Common myeloid progenitor, CD34-positive (primary cell): ENCODE measurements around the gene PTPRD.

ENCODE experiments used
- CTCF ChIA-PET: fragments of 350-600 bp; sonication (Branson Sonifier 250); formaldehyde crosslinking; loops from one replicate; lab custom pipeline; 2021; ENCODE audit warnings: antibody characterized with exemption; lab: Charles Lee
- POLR2A ChIA-PET: fragments of 350-600 bp; sonication (Branson Sonifier 250); formaldehyde crosslinking; loops from one replicate; lab custom pipeline; 2021; ENCODE audit warnings: antibody characterized with exemption; lab: Charles Lee
- DNase-seq, 3 donors: peaks; one replicate each; pipeline versions ENCODE4 v3.0.0 to v3.0.0-alpha.2; 2013
- H3K27ac ChIP-seq, 2 experiments: 1 replicate in 1 of 2; 2 replicates in 1 of 2; pipeline ENCODE4 v1.7.0; 2013; ENCODE audit warnings: inconsistent platforms in 2 of 2, low read length in 2 of 2, mild to moderate bottlenecking in 2 of 2, low read depth in 1 of 2, moderate library complexity in 1 of 2; ENCODE audit not compliant: severe bottlenecking in 2 of 2, insufficient read depth in 1 of 2, poor library complexity in 1 of 2
- H3K27me3 ChIP-seq, 5 experiments: replicated peaks in 2 of 5; 1 replicate in 3 of 5; 2 replicates in 2 of 5; pipeline versions ENCODE4 v1.6.1 to v1.7.0; 2013; ENCODE audit warnings: low read length in 4 of 5, mild to moderate bottlenecking in 2 of 5, moderate library complexity in 2 of 5, inconsistent platforms in 1 of 5; ENCODE audit not compliant: insufficient read depth in 5 of 5, control insufficient read depth in 4 of 5
- H3K36me3 ChIP-seq, 4 experiments: 1 replicate in 2 of 4; 2 replicates in 2 of 4; pipeline versions ENCODE4 v1.6.1 to v1.7.0; 2013; ENCODE audit warnings: low read length in 3 of 4, control low read depth in 1 of 4, mild to moderate bottlenecking in 1 of 4; ENCODE audit not compliant: control insufficient read depth in 4 of 4, insufficient read depth in 4 of 4
- H3K4me1 ChIP-seq, 4 experiments: 1 replicate in 3 of 4; 2 replicates in 1 of 4; pipeline versions ENCODE4 v1.6.1 to v1.7.1; 2013; ENCODE audit warnings: low read length in 3 of 4, mild to moderate bottlenecking in 3 of 4, control low read depth in 1 of 4, inconsistent platforms in 1 of 4, moderate library complexity in 1 of 4; ENCODE audit not compliant: control insufficient read depth in 4 of 4, insufficient read depth in 4 of 4; ENCODE audit errors: control extremely low read depth in 1 of 4
- H3K4me3 ChIP-seq, 7 experiments: 1 replicate in 4 of 7; 2 replicates in 3 of 7; pipeline versions ENCODE4 v1.5.1 to v1.7.0; 2013; ENCODE audit warnings: mild to moderate bottlenecking in 7 of 7, low read length in 6 of 7, moderate library complexity in 6 of 7, inconsistent platforms in 2 of 7, low read depth in 2 of 7, control low read depth in 1 of 7; ENCODE audit not compliant: insufficient read depth in 4 of 7, control insufficient read depth in 1 of 7; ENCODE audit errors: extremely low read depth in 1 of 7
- H3K9me3 ChIP-seq, 5 experiments: 1 replicate in 4 of 5; 2 replicates in 1 of 5; pipeline versions ENCODE4 v1.6.1 to v1.7.1; 2013; ENCODE audit warnings: low read length in 4 of 5, mild to moderate bottlenecking in 2 of 5, inconsistent platforms in 1 of 5, low read depth in 1 of 5, moderate library complexity in 1 of 5; ENCODE audit not compliant: control insufficient read depth in 4 of 5, insufficient read depth in 2 of 5; ENCODE audit errors: control extremely low read depth in 1 of 5
- WGBS: methylation state at CpG from one replicate; pipeline ENCODE4 v1.1.5; 2013; ENCODE audit not compliant: insufficient coverage; 5-methylcytosine and 5-hydroxymethylcytosine counted together

PTPRD gene

DNA sequence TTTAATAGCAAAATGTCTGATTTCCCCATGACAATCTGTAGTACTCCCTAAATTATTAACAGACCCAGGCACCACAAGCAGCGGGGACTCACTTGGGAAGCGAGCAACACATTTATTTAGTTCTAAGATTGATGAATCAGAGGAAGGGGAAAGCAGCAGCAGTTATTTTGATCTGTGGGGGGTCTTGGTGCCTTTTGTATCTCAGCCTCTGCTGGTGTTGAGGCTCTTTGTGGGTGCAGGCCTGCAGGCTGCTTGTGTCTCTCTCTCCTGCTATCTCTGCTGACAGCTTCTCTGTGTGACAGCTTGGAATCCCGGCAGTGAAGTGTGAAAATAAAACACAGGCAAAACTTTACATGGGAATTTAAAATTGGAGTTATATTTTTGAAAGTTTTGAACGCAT is 1935.1 kb downstream of the PTPRD start:
- whole genome bisulfite sequencing: 80% methylated on average over 2 of the region's 4 CpGs
- no peaks in the 10 kb centered on the region for H3K36me3 ChIP-seq
- H3K4me1 ChIP-seq: no peaks in the 10 kb centered on the region
- H3K4me3 ChIP-seq: no peak overlapping the region
- no peak overlapping the region for H3K27ac ChIP-seq
- DNase-seq: no peak
- H3K27me3 ChIP-seq: no peaks in the 10 kb centered on the region
- CTCF ChIA-PET: no interaction called here
- POLR2A ChIA-PET: no interaction called here
- H3K9me3 ChIP-seq: no peaks in the 10 kb centered on the region

DNA sequence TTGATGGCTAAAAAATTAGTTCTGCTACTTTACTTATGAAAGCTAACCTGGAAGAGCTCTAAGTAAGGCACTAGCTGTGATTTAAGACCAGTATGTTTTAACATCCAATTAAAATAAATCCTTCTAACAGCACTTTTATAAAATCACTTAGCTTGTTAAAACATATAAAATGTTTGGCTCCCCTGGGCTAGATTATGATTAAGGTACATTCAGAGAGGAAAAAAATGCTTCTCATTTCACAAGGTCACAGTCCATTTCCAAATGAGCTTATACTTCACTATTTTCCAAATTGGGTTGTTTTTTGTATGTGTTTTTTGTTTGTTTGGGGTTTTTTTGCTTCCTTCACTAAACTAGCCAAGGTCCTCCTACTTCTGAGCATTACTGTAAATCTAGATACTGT is 1938.3 kb downstream of the PTPRD start:
- CTCF ChIA-PET: interaction anchor here (1.0 to 2.5 kb wide), 2 partner anchors 10 to 25 kb away, joined by 3 to 12 read pairs; no protein-coding TSS in a partner anchor
- Histone ChIP-seq H3K36me3 (no peaks in the 10 kb centered on the region), H3K4me1 (no peaks in the 10 kb centered on the region), H3K9me3 (no peaks in the 10 kb centered on the region), H3K27me3 (no peaks in the 10 kb centered on the region), H3K4me3 (no peak overlapping the region), H3K27ac (no peak overlapping the region)
- no peak for DNase-seq
- POLR2A ChIA-PET: no interaction called here

DNA sequence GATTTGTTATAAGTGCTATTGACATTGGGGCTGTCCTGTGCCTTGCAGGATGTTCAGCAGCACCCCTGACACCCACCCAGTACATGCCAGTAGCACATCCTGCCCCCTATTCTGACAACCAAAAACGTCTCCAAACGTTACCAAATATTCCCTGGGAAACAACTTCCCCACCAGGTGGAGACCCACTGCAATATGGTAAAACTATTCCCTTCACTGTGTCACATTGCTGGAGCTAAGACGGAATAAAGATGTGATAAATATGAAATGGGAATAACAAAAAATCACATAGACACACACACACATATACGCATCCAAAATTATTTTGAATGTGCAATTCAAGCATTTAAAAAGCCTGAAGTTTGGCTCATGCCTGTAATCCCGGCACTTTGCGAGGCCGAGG is 1939.0 kb downstream of the PTPRD start:
- CTCF ChIA-PET: interaction anchor here (2.5 kb wide), 1 partner anchor 10 kb away, joined by 12 read pairs; no protein-coding TSS in a partner anchor
- H3K4me3 ChIP-seq: no peak overlapping the region
- DNase-seq: no peak
- 98% methylated on average over 4 of the region's 7 CpGs for WGBS
- H3K4me1 ChIP-seq: no peaks in the 10 kb centered on the region
- H3K9me3 ChIP-seq: no peaks in the 10 kb centered on the region
- H3K27ac ChIP-seq: no peak overlapping the region
- no peaks in the 10 kb centered on the region for H3K27me3 ChIP-seq
- no peaks in the 10 kb centered on the region for H3K36me3 ChIP-seq
- POLR2A ChIA-PET: no interaction called here

DNA sequence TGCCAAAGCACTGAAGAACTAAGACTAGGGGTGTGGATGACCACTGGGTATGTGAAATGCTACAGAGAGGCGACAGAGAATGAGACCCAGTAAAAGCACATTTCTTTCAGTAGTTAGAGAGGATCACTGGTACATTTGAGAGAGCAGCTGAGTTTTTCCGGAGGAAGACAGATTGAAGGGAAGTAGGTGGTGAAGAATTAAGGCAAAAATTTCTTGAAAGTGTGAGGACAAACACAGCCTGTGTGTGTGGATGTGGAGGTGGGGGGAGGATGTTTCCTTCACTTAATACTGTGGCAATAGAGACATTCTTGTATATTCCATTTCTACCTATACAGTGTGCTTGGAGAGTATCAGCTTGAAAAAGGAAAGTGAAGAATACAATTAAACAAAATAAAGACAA is 1942.1 kb downstream of the PTPRD start:
- Histone ChIP-seq H3K36me3 (no peaks in the 10 kb centered on the region), H3K9me3 (no peaks in the 10 kb centered on the region), H3K27ac (no peak overlapping the region), H3K4me1 (no peaks in the 10 kb centered on the region), H3K4me3 (no peak overlapping the region), H3K27me3 (no peaks in the 10 kb centered on the region)
- 90% methylated on average over 1 of the region's 2 CpGs for WGBS
- POLR2A ChIA-PET: interaction anchor here (0.6 to 0.7 kb wide), 2 partner anchors 17 to 18 kb away, joined by 3 read pairs; no protein-coding TSS in a partner anchor
- no peak for DNase-seq
- CTCF ChIA-PET: no interaction called here

DNA sequence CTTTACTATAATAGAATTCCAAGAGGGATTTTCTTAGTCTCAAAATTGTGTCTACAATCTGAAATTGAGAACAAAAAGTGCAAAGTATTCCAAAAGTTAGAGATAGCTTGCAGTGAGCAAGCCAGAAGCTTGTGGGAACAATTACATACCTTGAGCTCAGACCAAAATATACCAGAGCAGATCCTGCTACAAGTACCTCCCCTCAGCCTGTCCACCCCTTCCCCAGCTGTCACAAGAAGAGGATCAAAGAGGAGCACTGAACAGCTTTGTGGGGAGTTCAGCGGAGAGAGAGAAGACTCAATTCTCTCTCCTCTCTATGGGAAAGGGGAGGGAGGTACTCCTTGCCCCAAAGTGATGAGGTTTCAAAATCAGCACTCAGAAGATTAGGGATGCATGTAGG is 1944.1 kb downstream of the PTPRD start:
- WGBS: no CpG with 5 or more reads among the region's 1 CpG
- Histone ChIP-seq H3K27ac (no peak overlapping the region), H3K9me3 (no peaks in the 10 kb centered on the region), H3K27me3 (no peaks in the 10 kb centered on the region), H3K36me3 (no peaks in the 10 kb centered on the region), H3K4me3 (no peak overlapping the region), H3K4me1 (no peaks in the 10 kb centered on the region)
- no peak for DNase-seq
- ChIA-PET CTCF (interaction anchor here (0.8 to 1.0 kb wide), 2 partner anchors 11 to 16 kb away, joined by 3 to 4 read pairs; no protein-coding TSS in a partner anchor), POLR2A (no interaction called here)

DNA sequence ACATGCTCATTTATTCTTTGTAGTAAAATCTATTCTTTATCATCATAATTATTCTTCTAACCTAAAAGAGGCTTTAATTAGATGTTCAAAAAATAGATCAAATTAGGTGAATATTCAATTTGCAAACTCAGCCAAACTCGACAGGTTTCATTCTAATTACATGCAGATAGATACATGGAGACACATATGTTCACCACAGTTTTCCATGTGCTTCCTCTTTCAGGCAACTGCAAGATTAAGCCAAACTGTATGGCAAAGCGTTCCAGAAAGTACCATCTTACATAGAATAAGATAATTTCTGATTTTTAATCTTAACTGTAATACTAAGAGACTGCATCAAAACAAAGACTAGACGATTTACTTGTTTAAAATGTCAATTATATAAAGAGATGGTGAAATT is 1944.6 kb downstream of the PTPRD start:
- Histone ChIP-seq H3K4me3 (no peak overlapping the region), H3K27me3 (no peaks in the 10 kb centered on the region), H3K36me3 (no peaks in the 10 kb centered on the region), H3K9me3 (no peaks in the 10 kb centered on the region), H3K4me1 (no peaks in the 10 kb centered on the region), H3K27ac (no peak overlapping the region)
- ChIA-PET CTCF (interaction anchor here (1.0 kb wide), 1 partner anchor 12 kb away, joined by 4 read pairs; no protein-coding TSS in a partner anchor), POLR2A (no interaction called here)
- WGBS: no CpG with 5 or more reads among the region's 3 CpGs
- DNase-seq: no peak

DNA sequence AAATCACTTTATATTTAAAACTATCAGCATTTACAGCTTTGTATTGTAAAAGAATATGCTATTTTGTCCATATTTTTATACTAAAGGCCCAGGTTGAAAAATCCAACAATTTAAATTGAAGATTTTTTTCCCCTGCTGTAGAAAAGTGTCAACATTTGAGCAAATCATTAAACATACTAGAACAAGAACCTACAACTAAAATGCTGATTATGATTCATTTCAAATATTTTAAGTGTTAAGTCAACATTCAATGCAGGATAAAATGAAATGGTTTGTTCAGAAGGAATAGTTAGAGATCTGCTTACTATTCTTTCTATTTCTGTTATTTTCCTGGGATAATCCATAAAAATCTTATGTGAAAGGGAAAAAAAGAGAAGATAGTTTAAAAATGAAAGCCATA is 1946.7 kb downstream of the PTPRD start:
- H3K4me1 ChIP-seq: peaks cover under 1 to 10% (median 4%) of the 10 kb centered on the region in 4 experiments
- H3K27me3 ChIP-seq: no peaks in the 10 kb centered on the region
- no peaks in the 10 kb centered on the region for H3K9me3 ChIP-seq
- H3K27ac ChIP-seq: no peak overlapping the region
- CTCF ChIA-PET: no interaction called here
- DNase-seq: no peak
- POLR2A ChIA-PET: no interaction called here
- H3K4me3 ChIP-seq: no peak overlapping the region
- H3K36me3 ChIP-seq: no peaks in the 10 kb centered on the region
